Measurements from ENCODE around the gene CYTH1. TPM values are rescaled to one million over a fixed set of nuclear protein-coding genes. Genes with fewer than 3 reads are reported as not detected.
A peak's percentile ranks its signal among the peaks of the same experiment; 100 is the strongest.
"Not testable (repeated sequence)": the region's sequence is repeated elsewhere in the genome, so short reads cannot be mapped to it uniquely, and the experiment has no call there.

CYTH1 gene
- total and polyA plus RNA-seq, 2 experiments from 2014 or later = 10.4 to 11.7 TPM

- Histone ChIP-seq H3K4me1 (ENCODE audit: insufficient read depth) (no peaks in the 10 kb centered on the region), H3K27ac (no peak overlapping the region)
Measured at GRCh38 chr17:78673395-78673794, 108.7 kb downstream of the CYTH1 start.

GRCh38 chr17:78672871-78673371, 109.2 kb downstream of the CYTH1 start:
- H2AFZ ChIP-seq = no peak overlapping the region
- H3K4me2 ChIP-seq (ENCODE audit: unreplicated experiment) = no peak overlapping the region
- H3K27me3 ChIP-seq (replicated peaks; ENCODE audit: insufficient read depth) = no peaks in the 10 kb centered on the region
- H3F3A ChIP-seq (ENCODE audit: insufficient read depth) = no peaks in the 10 kb centered on the region
- no peaks in the 10 kb centered on the region for H3K79me2 ChIP-seq (ENCODE audit: insufficient read depth)
- no peaks in the 10 kb centered on the region for H3K9me3 ChIP-seq (ENCODE audit: low read depth)
- H3K27ac ChIP-seq = no peak overlapping the region
- H3K4me3 ChIP-seq = no peak overlapping the region
- in situ Hi-C loops (cut with MboI) = no loop called here
- TF ChIP-seq EZH2 (IDR thresholded peaks at IDR 0.05; ENCODE audit: insufficient read depth, poor library complexity, severe bottlenecking) (no peak), EZH2phosphoT487 (IDR thresholded peaks at IDR 0.05; ENCODE audit: insufficient read depth, low read depth) (no peak)
- DNase-seq = peak; percentile 18
- no peaks in the 10 kb centered on the region for H3K9me2 ChIP-seq (ENCODE audit: insufficient read depth)
- WGBS, 2 experiments (ENCODE audit: low coverage in 1 of 2, low lambda C conversion rate in 2 of 2, missing lambda C conversion rate in 2 of 2) = 88 to 92% methylated on average over 5 of the region's 5 CpGs
- H3K4me1 ChIP-seq (ENCODE audit: insufficient read depth) = no peaks in the 10 kb centered on the region
- no peaks in the 10 kb centered on the region for H4K20me1 ChIP-seq (ENCODE audit: insufficient read depth)
- no peak overlapping the region for H3K9ac ChIP-seq
- no peaks in the 10 kb centered on the region for H3K36me3 ChIP-seq (ENCODE audit: low read depth)

More at GRCh38 chr17:78673395-78673794, 108.7 kb downstream of the CYTH1 start:
- Histone ChIP-seq H4K20me1 (ENCODE audit: insufficient read depth) (no peaks in the 10 kb centered on the region), H3K9me3 (ENCODE audit: low read depth) (no peaks in the 10 kb centered on the region), H3K4me2 (ENCODE audit: unreplicated experiment) (no peak overlapping the region), H3F3A (ENCODE audit: insufficient read depth) (no peaks in the 10 kb centered on the region), H3K27me3 (replicated peaks; ENCODE audit: insufficient read depth) (no peaks in the 10 kb centered on the region), H2AFZ (no peak overlapping the region), H3K4me3 (no peak overlapping the region), H3K36me3 (ENCODE audit: low read depth) (no peaks in the 10 kb centered on the region), H3K9me2 (ENCODE audit: insufficient read depth) (no peaks in the 10 kb centered on the region), H3K79me2 (ENCODE audit: insufficient read depth) (no peaks in the 10 kb centered on the region), H3K9ac (no peak overlapping the region)
- in situ Hi-C loops (cut with MboI) = no loop called here
- TF ChIP-seq EZH2 (IDR thresholded peaks at IDR 0.05; ENCODE audit: insufficient read depth, poor library complexity, severe bottlenecking) (no peak), EZH2phosphoT487 (IDR thresholded peaks at IDR 0.05; ENCODE audit: insufficient read depth, low read depth) (no peak)
- 97% methylated on average over 7 of the region's 7 CpGs for WGBS, 2 experiments (ENCODE audit: low coverage in 1 of 2, low lambda C conversion rate in 2 of 2, missing lambda C conversion rate in 2 of 2)
- no peak for DNase-seq

DNA sequence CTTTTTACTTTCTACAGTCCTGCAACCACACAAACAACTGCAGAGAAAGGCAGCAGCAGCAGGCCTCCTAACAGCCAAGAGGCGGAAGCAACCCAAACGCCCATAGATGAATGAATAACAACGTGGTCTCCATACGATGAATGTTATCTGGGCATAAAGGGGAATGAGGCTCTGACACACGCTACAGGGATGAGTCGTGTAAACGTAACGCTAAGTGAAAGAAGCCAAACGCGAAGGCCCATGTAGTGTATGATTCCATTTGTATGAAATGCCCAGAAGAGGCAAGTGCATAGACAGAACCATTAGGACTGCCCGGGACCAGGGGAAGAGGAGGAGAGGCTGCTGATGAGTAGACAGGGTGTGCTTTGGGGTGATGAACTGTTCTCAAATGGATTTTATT, 110.1 kb downstream of the CYTH1 start:
- Histone ChIP-seq H3K9ac (no peak overlapping the region), H2AFZ (no peak overlapping the region), H3F3A (ENCODE audit: insufficient read depth) (no peaks in the 10 kb centered on the region), H3K9me2 (ENCODE audit: insufficient read depth) (no peaks in the 10 kb centered on the region), H3K4me1 (ENCODE audit: insufficient read depth) (peaks cover under 1% of the 10 kb centered on the region; the same call in 1 of the 2 replicates), H3K9me3 (ENCODE audit: low read depth) (no peaks in the 10 kb centered on the region), H3K27ac (no peak overlapping the region), H3K4me2 (ENCODE audit: unreplicated experiment) (no peak overlapping the region), H3K4me3 (no peak overlapping the region), H3K36me3 (ENCODE audit: low read depth) (no peaks in the 10 kb centered on the region), H4K20me1 (ENCODE audit: insufficient read depth) (no peaks in the 10 kb centered on the region), H3K27me3 (replicated peaks; ENCODE audit: insufficient read depth) (no peaks in the 10 kb centered on the region), H3K79me2 (ENCODE audit: insufficient read depth) (no peaks in the 10 kb centered on the region)
- no peak for DNase-seq
- in situ Hi-C loops (cut with MboI) = no loop called here
- WGBS, 2 experiments (ENCODE audit: low coverage in 1 of 2, low lambda C conversion rate in 2 of 2, missing lambda C conversion rate in 2 of 2) = 84 to 86% methylated on average over 11 of the region's 11 CpGs
- TF ChIP-seq EZH2 (IDR thresholded peaks at IDR 0.05; ENCODE audit: insufficient read depth, poor library complexity, severe bottlenecking) = no peak

DNA sequence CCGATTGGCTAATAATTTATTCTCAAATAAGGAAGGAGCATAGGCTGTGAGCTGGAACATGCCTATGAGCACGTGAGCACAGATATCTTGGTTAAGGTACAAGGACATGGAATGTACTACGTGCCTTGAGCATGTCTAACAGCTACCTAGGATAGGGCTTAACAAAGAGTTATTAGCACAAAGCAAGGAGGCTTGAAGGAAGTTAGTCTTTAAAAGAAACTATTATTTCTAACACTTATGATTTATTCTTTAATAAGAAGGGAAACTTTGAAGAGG, 110.4 kb downstream of the CYTH1 start:
- H3K9me3 ChIP-seq (ENCODE audit: low read depth); in situ Hi-C loops (cut with MboI); H3K36me3 ChIP-seq (ENCODE audit: low read depth); H3K4me2 ChIP-seq (ENCODE audit: unreplicated experiment); H3K9ac ChIP-seq; H3K27ac ChIP-seq; H3K27me3 ChIP-seq (replicated peaks; ENCODE audit: insufficient read depth); H2AFZ ChIP-seq; DNase-seq; H3K4me1 ChIP-seq (ENCODE audit: insufficient read depth); H3K9me2 ChIP-seq (ENCODE audit: insufficient read depth); H3K79me2 ChIP-seq (ENCODE audit: insufficient read depth); H3F3A ChIP-seq (ENCODE audit: insufficient read depth); H3K4me3 ChIP-seq; H4K20me1 ChIP-seq (ENCODE audit: insufficient read depth): not testable (repeated sequence)
- WGBS, 2 experiments (ENCODE audit: low coverage in 1 of 2, low lambda C conversion rate in 2 of 2, missing lambda C conversion rate in 2 of 2) = 77 to 78% methylated on average over 3 of the region's 3 CpGs

Measured in GM23248 (cell line).